Esophagus squamous epithelium (tissue), 5 donors: ENCODE measurements around the gene SGTA. TPM values are rescaled to one million over a fixed set of nuclear protein-coding genes. Genes with fewer than 3 reads are reported as not detected.

Source experiments
- DNase-seq: peaks from one replicate; lab custom pipeline; 2025; lab: John Stamatoyannopoulos, UW
- H3K27ac ChIP-seq, 4 donors: fragments of 200-600 bp; sonication (generic); one replicate each; pipeline ENCODE4 v1.5.1; 2016 to 2019; ENCODE audit warnings: mild to moderate bottlenecking in 1 of 4
- H3K27me3 ChIP-seq, 4 donors: fragments of 200-600 bp; sonication (generic); 1 replicate in 3 of 4; 2 replicates in 1 of 4; pipeline versions ENCODE4 v1.5.1 to v1.6.0; 2017 to 2021; ENCODE audit warnings: antibody characterized with exemption in 1 of 4
- H3K36me3 ChIP-seq, 3 donors: fragments of 200-600 bp; sonication (generic); one replicate each; pipeline ENCODE4 v1.5.1; 2016 to 2019
- H3K4me1 ChIP-seq, 3 donors: fragments of 200-600 bp; sonication (generic); one replicate each; pipeline ENCODE4 v1.5.1; 2017 to 2019
- H3K4me3 ChIP-seq, 4 donors: fragments of 200-600 bp; sonication (generic); 1 replicate in 3 of 4; 2 replicates in 1 of 4; pipeline ENCODE4 v1.5.1; 2016 to 2019; ENCODE audit warnings: mild to moderate bottlenecking in 2 of 4, moderate library complexity in 1 of 4
- H3K9me3 ChIP-seq, 3 donors: fragments of 200-600 bp; sonication (generic); one replicate each; pipeline ENCODE4 v1.5.1; 2016 to 2019
- CTCF ChIP-seq, 6 experiments: fragments of 450-650 bp in 4 of 6; fragments of 200-600 bp in 2 of 6; sonication (generic) in 2 of 6; IDR thresholded peaks; one replicate each; pipeline ENCODE4 v1.5.1; 2016 to 2019; ENCODE audit warnings: antibody characterized with exemption in 6 of 6, mild to moderate bottlenecking in 4 of 6, moderate library complexity in 4 of 6
- POLR2A ChIP-seq, 4 donors: fragments of 450-650 bp; IDR thresholded peaks; one replicate each; pipeline ENCODE4 v1.6.1; 2017; ENCODE audit warnings: antibody characterized with exemption in 4 of 4, mild to moderate bottlenecking in 4 of 4, moderate library complexity in 3 of 4
- WGBS, 2 donors: methylation state at CpG; one replicate each; pipeline ENCODE4 v1.1.5; 2018; 5-methylcytosine and 5-hydroxymethylcytosine counted together
- intact Hi-C: fragments of 100-400 bp; cut with DNase I; formaldehyde crosslinking; loops from one replicate; pipeline ENCODE4 v1.15.0; 2022
- total RNA-seq, 4 donors: library from RNA; depleted of rRNA; stranded (reverse); fragments of >200 nt; gene quantifications; one replicate each; pipeline ENCODE4 v1.1.0, GENCODE V29; 2016
- donor health status: DM: yes; HTN: yes; CAD: no.

Gene SGTA
- total RNA-seq, 4 donors from 2014 or later: 30.6 to 45.0 (median 42.8) TPM

DNA sequence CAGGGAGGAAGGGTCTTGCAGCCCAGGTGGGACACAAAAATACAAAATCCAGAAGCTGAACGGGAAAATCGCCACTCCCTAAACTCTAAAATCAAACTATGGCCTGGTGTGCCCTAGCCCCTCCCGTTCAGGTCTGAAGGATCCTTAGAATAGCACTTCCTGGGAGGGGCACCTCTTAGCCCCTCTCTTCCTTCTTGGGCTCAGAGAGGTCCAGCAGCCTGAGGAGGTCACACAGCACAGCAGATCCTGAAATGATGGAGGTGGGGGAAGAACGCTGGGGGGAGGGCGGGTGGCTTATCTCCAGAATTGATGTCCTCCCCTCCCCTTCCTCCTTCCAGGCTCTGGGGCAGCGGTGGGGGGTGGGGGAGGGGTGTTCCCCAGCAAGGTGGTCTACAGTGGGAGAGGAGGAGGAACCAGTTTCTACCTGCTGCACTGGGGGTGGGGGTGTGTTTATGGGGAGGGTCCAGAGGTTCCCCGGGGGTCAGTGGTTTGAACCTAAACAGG lies 63.8 kb downstream of the SGTA start:
- no peak for DNase-seq
- peaks cover 21 to 39% (median 25%) of the 10 kb centered on the region in 3 donors for H3K4me1 ChIP-seq
- peaks cover 0 to 71% (median 8%) of the 10 kb centered on the region in 4 donors for H3K27me3 ChIP-seq
- no peaks in the 10 kb centered on the region for H3K36me3 ChIP-seq
- no peak for TF ChIP-seq POLR2A (IDR thresholded peaks at IDR 0.05)
- TF ChIP-seq CTCF (IDR thresholded peaks at IDR 0.05): no peak
- peak overlapping the region in 1 of 4 donors; percentile 9 for H3K27ac ChIP-seq
- intact Hi-C loops: no loop called here
- no peak overlapping the region for H3K4me3 ChIP-seq
- WGBS, 2 donors: 60% methylated on average over 3 of the region's 7 CpGs; no CpG with 5 or more reads in 1 of the 2 donors
- H3K9me3 ChIP-seq: peaks cover 0 to 19% (median 5%) of the 10 kb centered on the region in 3 donors

- H3K27me3 ChIP-seq: peaks cover 0 to 57% (median 8%) of the 10 kb centered on the region in 4 donors
- TF ChIP-seq CTCF (IDR thresholded peaks at IDR 0.05) (no peak), POLR2A (IDR thresholded peaks at IDR 0.05) (no peak)
- H3K36me3 ChIP-seq: no peaks in the 10 kb centered on the region
- peaks cover 0 to 19% (median 5%) of the 10 kb centered on the region in 3 donors for H3K9me3 ChIP-seq
- 91% methylated on average over 9 to 15 of the region's 52 CpGs for WGBS, 2 donors
- no peak for DNase-seq
- H3K27ac ChIP-seq: no peak overlapping the region
- H3K4me3 ChIP-seq: no peak overlapping the region
- peaks cover 13 to 31% (median 21%) of the 10 kb centered on the region in 3 donors for H3K4me1 ChIP-seq
- intact Hi-C loops: no loop called here
These were observed 65.2 kb downstream of the SGTA start for GRCh38 chr19:2717638-2718541.

- DNase-seq: no peak
- Histone ChIP-seq H3K9me3 (peaks cover 0 to 19% (median 5%) of the 10 kb centered on the region in 3 donors), H3K36me3 (no peaks in the 10 kb centered on the region), H3K4me3 (no peak overlapping the region), H3K27ac (no peak overlapping the region), H3K27me3 (peaks cover 0 to 48% (median 8%) of the 10 kb centered on the region in 4 donors), H3K4me1 (peaks cover 11 to 24% (median 17%) of the 10 kb centered on the region in 3 donors)
- TF ChIP-seq POLR2A (IDR thresholded peaks at IDR 0.05) (no peak), CTCF (IDR thresholded peaks at IDR 0.05) (no peak)
- intact Hi-C loops: no loop called here
- 85 to 90% methylated on average over 23 to 28 of the region's 51 CpGs for WGBS, 2 donors
These were observed 66.1 kb downstream of the SGTA start for GRCh38 chr19:2716722-2717637.

DNA sequence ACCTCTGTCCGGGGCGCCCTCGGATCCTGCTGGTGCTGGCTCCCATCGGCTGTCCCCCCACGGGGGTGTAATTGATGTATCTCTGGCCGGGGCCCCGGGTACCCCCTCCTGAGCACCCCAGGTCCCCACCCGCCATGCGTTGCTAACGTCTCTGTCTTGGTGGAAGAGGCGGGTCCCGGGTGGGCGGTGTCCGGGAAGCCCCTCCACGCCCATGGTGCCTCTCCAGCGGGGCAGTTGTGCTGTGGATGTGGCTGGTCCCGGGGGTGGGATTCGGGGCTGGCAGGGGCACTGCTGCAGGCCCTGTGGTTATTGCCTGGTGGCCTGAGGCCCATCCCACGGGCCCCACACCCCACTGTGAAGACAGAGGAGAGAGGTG lies 66.8 kb downstream of the SGTA start:
- WGBS, 2 donors: 84 to 90% methylated on average over 9 to 10 of the region's 19 CpGs
- peaks cover 11 to 17% (median 13%) of the 10 kb centered on the region in 3 donors for H3K4me1 ChIP-seq
- H3K4me3 ChIP-seq: no peak overlapping the region
- TF ChIP-seq CTCF (IDR thresholded peaks at IDR 0.05): no peak
- TF ChIP-seq POLR2A (IDR thresholded peaks at IDR 0.05): no peak
- peaks cover 0 to 41% (median 8%) of the 10 kb centered on the region in 4 donors for H3K27me3 ChIP-seq
- H3K9me3 ChIP-seq: peaks cover 0 to 19% (median 5%) of the 10 kb centered on the region in 3 donors
- intact Hi-C loops: no loop called here
- no peak for DNase-seq
- H3K36me3 ChIP-seq: no peaks in the 10 kb centered on the region
- H3K27ac ChIP-seq: no peak overlapping the region
